ENCODE results near the gene FOXB2.
A peak's percentile ranks its signal among the peaks of the same experiment; 100 is the strongest.
"Not testable (repeated sequence)": the region's sequence is repeated elsewhere in the genome, so short reads cannot be mapped to it uniquely, and the experiment has no call there.

Gene FOXB2

DNA sequence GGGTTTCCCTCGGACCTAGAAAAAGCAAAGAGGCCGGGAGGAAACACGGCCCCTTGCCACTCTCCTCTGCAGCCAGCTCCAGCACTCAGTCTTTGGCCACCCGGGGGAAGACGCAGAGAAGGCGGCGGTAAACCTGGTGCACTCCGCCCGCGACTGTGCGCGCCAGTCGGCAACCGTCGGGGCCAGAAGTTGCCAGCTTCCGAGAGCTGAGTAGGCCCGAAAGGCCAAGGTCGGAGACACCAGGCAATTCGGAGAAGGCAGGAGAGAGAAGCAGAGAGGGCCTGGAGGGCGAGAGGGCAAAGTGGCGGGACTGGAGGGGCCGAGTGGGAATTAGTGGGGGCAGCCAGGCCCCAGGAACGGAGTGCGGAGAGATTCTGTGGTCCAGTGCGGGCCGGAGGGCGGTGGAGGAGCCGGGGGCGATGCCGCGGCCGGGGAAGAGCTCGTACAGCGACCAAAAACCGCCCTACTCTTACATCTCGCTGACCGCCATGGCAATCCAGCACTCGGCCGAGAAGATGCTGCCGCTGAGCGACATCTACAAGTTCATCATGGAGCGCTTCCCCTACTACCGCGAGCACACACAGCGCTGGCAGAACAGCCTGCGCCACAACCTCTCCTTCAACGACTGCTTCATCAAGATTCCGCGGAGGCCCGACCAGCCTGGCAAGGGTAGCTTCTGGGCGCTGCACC lies at the start of gene FOXB2:
Gene FOXB2 (plus strand): TSS at position 420 of the 690 bp plus-strand sequence. CDS start 0 bp downstream, at position 420.
- no peak for DNase-seq (ENCODE audit: low read depth)
- no peak within 1 kb of the TSS for H3K4me3 ChIP-seq (ENCODE audit: control insufficient read depth, low read depth, low read length)
- TF ChIP-seq, protein P1, sequence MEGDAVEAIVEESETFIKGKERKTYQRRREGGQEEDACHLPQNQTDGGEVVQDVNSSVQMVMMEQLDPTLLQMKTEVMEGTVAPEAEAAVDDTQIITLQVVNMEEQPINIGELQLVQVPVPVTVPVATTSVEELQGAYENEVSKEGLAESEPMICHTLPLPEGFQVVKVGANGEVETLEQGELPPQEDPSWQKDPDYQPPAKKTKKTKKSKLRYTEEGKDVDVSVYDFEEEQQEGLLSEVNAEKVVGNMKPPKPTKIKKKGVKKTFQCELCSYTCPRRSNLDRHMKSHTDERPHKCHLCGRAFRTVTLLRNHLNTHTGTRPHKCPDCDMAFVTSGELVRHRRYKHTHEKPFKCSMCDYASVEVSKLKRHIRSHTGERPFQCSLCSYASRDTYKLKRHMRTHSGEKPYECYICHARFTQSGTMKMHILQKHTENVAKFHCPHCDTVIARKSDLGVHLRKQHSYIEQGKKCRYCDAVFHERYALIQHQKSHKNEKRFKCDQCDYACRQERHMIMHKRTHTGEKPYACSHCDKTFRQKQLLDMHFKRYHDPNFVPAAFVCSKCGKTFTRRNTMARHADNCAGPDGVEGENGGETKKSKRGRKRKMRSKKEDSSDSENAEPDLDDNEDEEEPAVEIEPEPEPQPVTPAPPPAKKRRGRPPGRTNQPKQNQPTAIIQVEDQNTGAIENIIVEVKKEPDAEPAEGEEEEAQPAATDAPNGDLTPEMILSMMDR (IDR thresholded peaks at IDR 0.05; ENCODE audit: control insufficient read depth, insufficient read depth, low read depth, low read length, missing control alignments) = no peak

DNA sequence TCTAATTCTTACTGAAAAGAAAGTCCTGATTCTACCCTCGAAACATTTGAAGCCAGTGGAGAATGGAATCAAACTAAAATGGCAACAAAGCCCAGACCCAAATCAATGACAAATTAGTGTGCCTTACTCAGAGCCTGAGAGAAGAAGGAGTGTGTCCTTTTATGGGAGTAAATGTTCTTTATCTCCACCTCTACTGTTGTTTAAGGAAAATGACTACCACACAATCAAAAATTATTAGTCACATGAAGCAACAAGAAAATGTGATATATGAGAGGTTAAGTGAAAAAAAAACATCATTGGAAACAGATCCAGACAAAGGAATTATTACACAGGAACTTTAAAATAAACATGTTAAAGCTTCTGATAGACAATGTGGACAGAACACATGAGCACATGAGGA lies 49.7 kb upstream of the FOXB2 start:
- no peak for DNase-seq (ENCODE audit: low read depth)
- TF ChIP-seq, protein P1 (IDR thresholded peaks at IDR 0.05; ENCODE audit: control insufficient read depth, insufficient read depth, low read depth, low read length, missing control alignments) = no peak
- H3K4me3 ChIP-seq (ENCODE audit: control insufficient read depth, low read depth, low read length) = no peak overlapping the region

DNA sequence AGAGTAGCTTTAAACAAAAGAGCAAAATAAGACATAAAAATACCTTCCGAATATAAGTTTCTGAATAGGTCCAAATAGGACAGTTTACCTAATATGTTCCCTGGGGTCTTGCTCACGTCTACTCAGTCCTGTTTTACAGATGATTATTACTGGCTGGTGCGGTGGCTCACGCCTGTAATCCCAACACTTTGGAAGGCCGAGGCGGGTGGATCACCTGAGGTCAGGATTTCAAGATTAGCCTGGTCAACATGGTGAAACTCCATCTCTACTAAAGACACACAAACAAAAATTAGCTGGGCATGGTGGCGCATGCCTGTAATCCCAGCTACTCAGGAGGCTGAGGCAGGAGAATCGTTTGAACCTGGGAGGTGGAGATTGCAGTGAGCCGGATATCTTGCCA lies 40.6 kb upstream of the FOXB2 start:
- not testable (repeated sequence) for H3K4me3 ChIP-seq (ENCODE audit: control insufficient read depth, low read depth, low read length); DNase-seq (ENCODE audit: low read depth)

DNA sequence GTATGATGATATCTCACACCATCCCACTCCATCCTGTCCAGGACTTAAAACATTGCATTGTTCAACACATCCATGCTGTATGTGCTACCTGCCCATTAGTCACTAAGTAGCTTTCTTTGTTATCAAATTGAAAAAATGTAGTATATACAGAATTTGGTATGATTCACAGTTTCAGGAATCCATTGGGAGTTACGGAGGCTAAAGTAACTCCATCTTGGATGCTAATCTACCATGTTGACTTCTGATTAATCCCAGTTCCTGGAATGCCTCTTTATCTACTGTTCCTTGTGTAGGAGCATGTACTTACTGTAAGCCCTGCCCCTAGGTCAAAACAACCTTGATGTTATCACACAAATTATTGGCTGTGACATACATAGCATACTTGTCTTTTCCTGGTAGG lies 38.9 kb upstream of the FOXB2 start:
- no peak for DNase-seq (ENCODE audit: low read depth)
- H3K4me3 ChIP-seq (ENCODE audit: control insufficient read depth, low read depth, low read length) = no peak overlapping the region
- TF ChIP-seq, protein P1 (IDR thresholded peaks at IDR 0.05; ENCODE audit: control insufficient read depth, insufficient read depth, low read depth, low read length, missing control alignments) = no peak

DNA sequence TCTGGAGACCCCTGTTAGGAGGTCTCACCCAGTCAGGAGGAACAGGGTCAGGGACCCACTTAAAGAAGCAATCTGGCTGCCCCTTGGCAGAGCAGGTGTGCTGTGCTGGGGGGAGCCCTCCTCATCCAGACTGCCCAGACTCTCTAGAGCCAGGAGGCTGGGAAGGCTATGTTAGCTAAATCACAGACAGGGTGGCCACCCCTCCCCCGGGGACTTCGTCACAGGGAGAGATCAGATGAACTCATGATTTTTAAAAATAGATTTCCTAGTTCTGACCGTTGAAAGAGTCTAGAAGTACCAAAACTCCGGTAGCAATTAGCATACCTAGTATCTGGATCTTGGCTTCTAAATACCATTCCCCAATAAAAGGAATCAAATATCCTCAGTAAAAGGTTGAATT lies 35.0 kb upstream of the FOXB2 start:
- TF ChIP-seq, protein P1 (IDR thresholded peaks at IDR 0.05; ENCODE audit: control insufficient read depth, insufficient read depth, low read depth, low read length, missing control alignments) = no peak
- DNase-seq (ENCODE audit: low read depth) = no peak

DNA sequence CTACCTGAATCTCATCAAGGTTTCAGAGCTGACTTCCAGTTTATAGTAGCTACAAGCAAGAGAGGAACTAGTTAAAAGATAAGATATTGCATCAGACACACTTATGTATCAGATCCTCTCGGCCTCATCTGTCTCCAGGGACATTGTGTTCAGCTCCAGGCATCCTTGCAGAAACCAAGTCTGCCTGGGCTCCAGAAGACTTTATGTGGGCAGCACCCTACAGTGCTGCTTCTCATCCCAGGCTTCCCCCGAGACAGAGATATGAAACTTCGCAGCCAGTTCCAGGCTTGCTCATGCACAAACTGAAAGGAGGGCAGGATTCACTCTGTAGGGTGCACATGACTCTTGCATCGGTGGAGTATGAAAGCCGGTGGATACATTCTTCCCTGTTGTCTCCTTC lies 33.9 kb upstream of the FOXB2 start:
- TF ChIP-seq, protein P1 (IDR thresholded peaks at IDR 0.05; ENCODE audit: control insufficient read depth, insufficient read depth, low read depth, low read length, missing control alignments) = no peak
- no peak for DNase-seq (ENCODE audit: low read depth)
- no peak overlapping the region for H3K4me3 ChIP-seq (ENCODE audit: control insufficient read depth, low read depth, low read length)

More for the DNA sequence above, 35.0 kb upstream of the FOXB2 start:
- no peak overlapping the region for H3K4me3 ChIP-seq (ENCODE audit: control insufficient read depth, low read depth, low read length)

DNA sequence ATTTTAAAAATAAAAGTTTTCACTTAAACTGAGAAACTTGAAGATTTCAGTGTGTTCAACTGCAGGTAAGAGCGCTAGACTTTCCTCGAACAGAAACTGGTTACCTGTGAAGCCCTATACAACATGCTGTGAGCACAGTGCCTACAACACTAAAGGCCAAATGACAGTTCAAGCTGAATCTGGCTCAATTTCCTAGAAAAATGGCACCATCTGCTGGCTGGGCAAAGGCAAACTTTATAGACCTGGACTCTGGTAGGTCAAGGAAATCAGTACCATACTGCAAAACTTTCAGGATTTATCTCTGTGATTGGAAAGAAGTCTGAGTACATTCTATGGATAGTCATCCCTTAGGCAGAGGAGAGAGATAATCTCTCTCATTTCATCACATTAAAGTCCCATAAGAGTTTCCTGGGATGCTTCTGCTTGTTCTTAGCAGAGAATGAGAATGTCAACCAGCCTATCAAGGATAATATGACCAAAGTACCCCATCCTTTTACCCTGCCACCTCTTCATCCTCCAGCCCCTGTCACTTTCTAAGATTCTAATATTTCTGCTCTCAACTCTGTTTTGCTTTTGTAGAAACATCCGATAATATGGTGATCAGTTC lies 31.8 kb upstream of the FOXB2 start:
- DNase-seq (ENCODE audit: low read depth) = no peak
- no peak overlapping the region for H3K4me3 ChIP-seq (ENCODE audit: control insufficient read depth, low read depth, low read length)
- TF ChIP-seq, protein P1 (IDR thresholded peaks at IDR 0.05; ENCODE audit: control insufficient read depth, insufficient read depth, low read depth, low read length, missing control alignments) = peak; percentile 53
